Measurements from ENCODE around the gene ATAD1. TPM values are rescaled to one million over a fixed set of nuclear protein-coding genes. Genes with fewer than 3 reads are reported as not detected.
A peak's percentile ranks its signal among the peaks of the same experiment; 100 is the strongest.

The ATAD1 gene
- total and polyA plus RNA-seq, 8 donors, result 3.6 to 23.4 (median 16.0) TPM

- Histone ChIP-seq H3K27ac (no peak overlapping the region), H3K9me3 (no peaks in the 10 kb centered on the region), H3K27me3 (no peaks in the 10 kb centered on the region), H3K4me3 (no peak overlapping the region), H3K4me1 (no peaks in the 10 kb centered on the region), H3K36me3 (no peaks in the 10 kb centered on the region)
- TF ChIP-seq CTCF (IDR thresholded peaks at IDR 0.05), result no peak
- 56 to 60% methylated on average over 6 of the region's 6 CpGs for WGBS, 2 donors
- intact Hi-C loops (cut with DNase I), result loop anchor here in 1 of 3 donors (10.0 kb wide), 1 partner anchor 49 kb away; no protein-coding TSS in a partner anchor
- ATAC-seq (no peak), DNase-seq (no peak), FAIRE-seq (peak; percentile 63)
Observed at GRCh38 chr10:87723500-87723899, 94.5 kb downstream of the ATAD1 start.

- Histone ChIP-seq H3K27me3 (no peaks in the 10 kb centered on the region), H3K9me3 (no peaks in the 10 kb centered on the region), H3K36me3 (no peaks in the 10 kb centered on the region), H3K4me1 (no peaks in the 10 kb centered on the region), H3K27ac (no peak overlapping the region), H3K4me3 (no peak overlapping the region)
- intact Hi-C loops (cut with DNase I), result loop anchor here in 1 of 3 donors (10.0 kb wide), 1 partner anchor 48 kb away; no protein-coding TSS in a partner anchor
- DNase-seq (no peak), FAIRE-seq (no peak), ATAC-seq (no peak)
- no peak for TF ChIP-seq CTCF (IDR thresholded peaks at IDR 0.05)
- 67 to 76% methylated on average over 4 of the region's 4 CpGs for whole genome bisulfite sequencing, 2 donors
Observed at GRCh38 chr10:87722716-87723115, 95.3 kb downstream of the ATAD1 start.

- no peak for FAIRE-seq
- no peak for DNase-seq
- Histone ChIP-seq H3K27me3 (no peaks in the 10 kb centered on the region), H3K4me3 (no peak overlapping the region), H3K4me1 (no peaks in the 10 kb centered on the region), H3K36me3 (no peaks in the 10 kb centered on the region), H3K9me3 (no peaks in the 10 kb centered on the region), H3K27ac (no peak overlapping the region)
- no peak for TF ChIP-seq CTCF (IDR thresholded peaks at IDR 0.05)
- intact Hi-C loops (cut with DNase I), result loop anchor here in 1 of 3 donors (10.0 kb wide), 1 partner anchor 47 kb away; no protein-coding TSS in a partner anchor
- 83 to 86% methylated on average over 2 of the region's 2 CpGs for WGBS, 2 donors
- no peak for ATAC-seq
Observed at GRCh38 chr10:87721781-87722180, 96.2 kb downstream of the ATAD1 start.

- WGBS, 2 donors, result 98 to 100% methylated on average over 1 of the region's 1 CpG
- intact Hi-C loops (cut with DNase I), result loop anchor here in 1 of 3 donors (10.0 kb wide), 1 partner anchor 46 kb away; no protein-coding TSS in a partner anchor
- no peak overlapping the region for H3K4me3 ChIP-seq
- H3K27ac ChIP-seq, result no peak overlapping the region
- TF ChIP-seq CTCF (IDR thresholded peaks at IDR 0.05), result no peak
- H3K36me3 ChIP-seq, result no peaks in the 10 kb centered on the region
- ATAC-seq (no peak), FAIRE-seq (no peak), DNase-seq (no peak)
- peaks cover 0 to 6% (median 4%) of the 10 kb centered on the region in 3 donors for H3K4me1 ChIP-seq
- H3K9me3 ChIP-seq, result no peaks in the 10 kb centered on the region
- H3K27me3 ChIP-seq, result no peaks in the 10 kb centered on the region
Observed at GRCh38 chr10:87720665-87721064, 97.4 kb downstream of the ATAD1 start.

- 83 to 85% methylated on average over 4 of the region's 4 CpGs for WGBS, 2 donors
- Histone ChIP-seq H3K4me3 (no peak overlapping the region), H3K27me3 (no peaks in the 10 kb centered on the region), H3K27ac (no peak overlapping the region), H3K36me3 (peaks cover 0 to 7% (median 0%) of the 10 kb centered on the region in 3 donors), H3K9me3 (no peaks in the 10 kb centered on the region), H3K4me1 (peaks cover 19 to 31% (median 21%) of the 10 kb centered on the region in 3 donors)
- intact Hi-C loops (cut with DNase I), result loop anchor here in 1 of 3 donors (10.0 kb wide), 1 partner anchor 52 kb away; no protein-coding TSS in a partner anchor
- ATAC-seq (no peak), FAIRE-seq (no peak), DNase-seq (no peak)
- TF ChIP-seq CTCF (IDR thresholded peaks at IDR 0.05), result no peak
Observed at GRCh38 chr10:87716348-87716670, 101.7 kb downstream of the ATAD1 start.
